ENCODE data around the gene ZC3HAV1L.

ZC3HAV1L gene

DNA sequence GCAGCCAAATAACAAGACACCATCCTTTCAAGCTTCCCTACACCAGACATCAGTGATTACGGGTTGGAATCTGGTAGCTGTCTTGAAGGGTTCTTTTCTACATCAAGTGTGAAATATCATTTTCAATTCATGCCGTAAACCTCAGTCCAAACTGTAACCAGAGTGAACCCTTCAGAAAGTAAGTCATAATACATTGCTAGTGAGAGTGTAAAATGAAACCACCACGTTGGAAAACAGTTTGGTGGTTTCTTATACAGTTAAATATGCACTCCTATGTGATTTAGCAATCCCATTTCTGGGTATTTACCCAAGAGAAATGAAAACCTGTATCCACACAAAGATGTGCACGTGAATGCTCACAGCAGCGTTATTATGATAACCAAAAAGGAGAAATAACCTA, 25.6 kb upstream of the ZC3HAV1L start:
- TF ChIP-seq EGR1 (IDR thresholded peaks at IDR 0.05): no peak
- TF ChIP-seq, protein P1, sequence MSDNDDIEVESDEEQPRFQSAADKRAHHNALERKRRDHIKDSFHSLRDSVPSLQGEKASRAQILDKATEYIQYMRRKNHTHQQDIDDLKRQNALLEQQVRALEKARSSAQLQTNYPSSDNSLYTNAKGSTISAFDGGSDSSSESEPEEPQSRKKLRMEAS (IDR thresholded peaks at IDR 0.05): no peak
- TF ChIP-seq, protein P2, sequence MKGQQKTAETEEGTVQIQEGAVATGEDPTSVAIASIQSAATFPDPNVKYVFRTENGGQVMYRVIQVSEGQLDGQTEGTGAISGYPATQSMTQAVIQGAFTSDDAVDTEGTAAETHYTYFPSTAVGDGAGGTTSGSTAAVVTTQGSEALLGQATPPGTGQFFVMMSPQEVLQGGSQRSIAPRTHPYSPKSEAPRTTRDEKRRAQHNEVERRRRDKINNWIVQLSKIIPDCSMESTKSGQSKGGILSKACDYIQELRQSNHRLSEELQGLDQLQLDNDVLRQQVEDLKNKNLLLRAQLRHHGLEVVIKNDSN (IDR thresholded peaks at IDR 0.05): no peak
- no peak for TF ChIP-seq FOXM1 (IDR thresholded peaks at IDR 0.05; ENCODE audit: borderline replicate concordance, low read depth)
- no peak for TF ChIP-seq TEAD4 (IDR thresholded peaks at IDR 0.05)
- TF ChIP-seq TAF1 (IDR thresholded peaks at IDR 0.05; ENCODE audit: low read depth): no peak
- TF ChIP-seq CEBPB (IDR thresholded peaks at IDR 0.05): no peak
- TF ChIP-seq CREB1 (IDR thresholded peaks at IDR 0.05; ENCODE audit: low read depth): no peak
- no peak for TF ChIP-seq NFIC (IDR thresholded peaks at IDR 0.05)
- TF ChIP-seq, protein P3, sequence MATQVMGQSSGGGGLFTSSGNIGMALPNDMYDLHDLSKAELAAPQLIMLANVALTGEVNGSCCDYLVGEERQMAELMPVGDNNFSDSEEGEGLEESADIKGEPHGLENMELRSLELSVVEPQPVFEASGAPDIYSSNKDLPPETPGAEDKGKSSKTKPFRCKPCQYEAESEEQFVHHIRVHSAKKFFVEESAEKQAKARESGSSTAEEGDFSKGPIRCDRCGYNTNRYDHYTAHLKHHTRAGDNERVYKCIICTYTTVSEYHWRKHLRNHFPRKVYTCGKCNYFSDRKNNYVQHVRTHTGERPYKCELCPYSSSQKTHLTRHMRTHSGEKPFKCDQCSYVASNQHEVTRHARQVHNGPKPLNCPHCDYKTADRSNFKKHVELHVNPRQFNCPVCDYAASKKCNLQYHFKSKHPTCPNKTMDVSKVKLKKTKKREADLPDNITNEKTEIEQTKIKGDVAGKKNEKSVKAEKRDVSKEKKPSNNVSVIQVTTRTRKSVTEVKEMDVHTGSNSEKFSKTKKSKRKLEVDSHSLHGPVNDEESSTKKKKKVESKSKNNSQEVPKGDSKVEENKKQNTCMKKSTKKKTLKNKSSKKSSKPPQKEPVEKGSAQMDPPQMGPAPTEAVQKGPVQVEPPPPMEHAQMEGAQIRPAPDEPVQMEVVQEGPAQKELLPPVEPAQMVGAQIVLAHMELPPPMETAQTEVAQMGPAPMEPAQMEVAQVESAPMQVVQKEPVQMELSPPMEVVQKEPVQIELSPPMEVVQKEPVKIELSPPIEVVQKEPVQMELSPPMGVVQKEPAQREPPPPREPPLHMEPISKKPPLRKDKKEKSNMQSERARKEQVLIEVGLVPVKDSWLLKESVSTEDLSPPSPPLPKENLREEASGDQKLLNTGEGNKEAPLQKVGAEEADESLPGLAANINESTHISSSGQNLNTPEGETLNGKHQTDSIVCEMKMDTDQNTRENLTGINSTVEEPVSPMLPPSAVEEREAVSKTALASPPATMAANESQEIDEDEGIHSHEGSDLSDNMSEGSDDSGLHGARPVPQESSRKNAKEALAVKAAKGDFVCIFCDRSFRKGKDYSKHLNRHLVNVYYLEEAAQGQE (IDR thresholded peaks at IDR 0.05; ENCODE audit: low read depth): no peak
- no peak for TF ChIP-seq YY1 (IDR thresholded peaks at IDR 0.05; ENCODE audit: low read depth)

DNA sequence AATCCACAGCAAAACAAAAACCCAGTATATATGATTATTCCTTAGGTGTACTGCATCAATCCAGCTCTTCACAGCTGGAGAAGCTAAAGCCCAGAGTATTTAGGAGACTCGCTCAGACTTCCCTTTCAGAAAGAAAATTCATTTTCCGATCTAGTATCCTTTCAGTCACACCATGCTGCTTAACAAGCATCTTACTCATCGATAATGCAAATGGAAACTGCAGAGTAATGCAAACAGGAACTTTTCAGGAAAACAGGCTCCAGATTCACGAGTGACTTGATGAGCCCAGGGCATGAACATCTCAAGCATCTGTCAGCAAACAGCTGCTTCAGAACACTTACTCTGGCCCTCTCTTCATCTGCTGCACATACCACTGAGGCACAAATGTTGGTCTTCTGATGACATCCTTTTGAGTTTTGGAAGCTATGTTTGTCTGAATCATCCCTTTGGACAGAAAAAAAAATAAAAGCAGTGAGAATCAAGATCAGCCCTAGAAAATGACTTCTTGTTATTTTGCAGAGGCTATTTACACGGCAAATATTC, 24.9 kb upstream of the ZC3HAV1L start:
- TF ChIP-seq EP300 (IDR thresholded peaks at IDR 0.05; ENCODE audit: borderline replicate concordance): no peak
- TF ChIP-seq RAD21 (IDR thresholded peaks at IDR 0.05; ENCODE audit: low read depth): no peak
- no peak for TF ChIP-seq CREB1 (IDR thresholded peaks at IDR 0.05; ENCODE audit: low read depth)
- TF ChIP-seq YY1 (IDR thresholded peaks at IDR 0.05; ENCODE audit: low read depth): no peak
- no peak for TF ChIP-seq TCF12 (IDR thresholded peaks at IDR 0.05; ENCODE audit: low read depth)
- TF ChIP-seq TEAD4 (IDR thresholded peaks at IDR 0.05): no peak
- TF ChIP-seq NFIC (IDR thresholded peaks at IDR 0.05): no peak
- no peak for TF ChIP-seq TAF1 (IDR thresholded peaks at IDR 0.05; ENCODE audit: low read depth)
- no peak for TF ChIP-seq EGR1 (IDR thresholded peaks at IDR 0.05)
- no peak for TF ChIP-seq ZBTB7A (IDR thresholded peaks at IDR 0.05; ENCODE audit: low read depth)
- TF ChIP-seq, protein P1 (IDR thresholded peaks at IDR 0.05): no peak
- TF ChIP-seq, protein P2 (IDR thresholded peaks at IDR 0.05): no peak
- TF ChIP-seq, protein P3 (IDR thresholded peaks at IDR 0.05; ENCODE audit: low read depth): no peak
- TF ChIP-seq FOXM1 (IDR thresholded peaks at IDR 0.05; ENCODE audit: borderline replicate concordance, low read depth): no peak
- no peak for TF ChIP-seq CEBPB (IDR thresholded peaks at IDR 0.05)

DNA sequence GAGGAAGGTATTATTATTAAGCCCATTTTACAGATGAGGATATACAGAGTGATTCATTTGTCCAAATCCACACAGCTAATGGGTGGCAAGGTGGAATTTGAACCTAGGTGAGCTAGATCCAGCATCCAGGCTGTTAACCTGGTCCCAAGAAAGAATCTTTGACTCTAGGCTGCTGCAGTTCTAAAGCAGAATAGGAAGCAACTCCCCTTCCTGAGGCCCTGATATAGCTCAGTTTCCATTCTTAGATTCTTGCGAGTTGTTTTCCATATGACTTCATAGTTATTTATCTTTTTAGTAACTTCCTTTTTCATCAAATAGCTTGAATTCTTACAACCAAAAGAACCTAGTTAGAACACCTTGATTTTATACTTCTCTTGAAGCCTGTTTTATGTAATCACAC, 24.1 kb upstream of the ZC3HAV1L start:
- TF ChIP-seq ZBTB7A (IDR thresholded peaks at IDR 0.05; ENCODE audit: low read depth) (no peak), EGR1 (IDR thresholded peaks at IDR 0.05) (no peak), RAD21 (IDR thresholded peaks at IDR 0.05; ENCODE audit: low read depth) (no peak), NFIC (IDR thresholded peaks at IDR 0.05) (no peak)
- TF ChIP-seq, protein P2 (IDR thresholded peaks at IDR 0.05): no peak

DNA sequence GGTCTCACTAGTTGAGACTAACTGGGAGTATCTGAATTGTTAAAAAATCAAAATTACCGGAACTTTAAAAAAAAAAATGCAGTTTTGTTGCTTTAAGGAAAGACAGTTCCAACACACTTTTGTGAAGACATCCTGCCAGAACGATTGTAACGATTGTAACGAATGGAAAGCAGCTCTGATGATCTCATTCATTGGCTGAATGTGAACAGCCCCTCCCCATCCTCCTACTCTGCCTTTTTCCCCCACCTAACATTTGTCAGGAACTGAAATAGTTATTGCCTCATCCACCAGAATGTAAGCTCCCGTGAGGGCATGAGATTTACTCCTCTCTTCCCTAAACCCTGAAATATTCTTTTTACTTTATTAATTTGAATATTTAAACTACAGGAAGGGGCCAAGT, 23.1 kb upstream of the ZC3HAV1L start:
- TF ChIP-seq CREB1 (IDR thresholded peaks at IDR 0.05; ENCODE audit: low read depth): no peak
- no peak for TF ChIP-seq EP300 (IDR thresholded peaks at IDR 0.05; ENCODE audit: borderline replicate concordance)
- no peak for TF ChIP-seq TAF1 (IDR thresholded peaks at IDR 0.05; ENCODE audit: low read depth)
- no peak for TF ChIP-seq NFIC (IDR thresholded peaks at IDR 0.05)
- TF ChIP-seq, protein P1 (IDR thresholded peaks at IDR 0.05): no peak
- TF ChIP-seq, protein P3 (IDR thresholded peaks at IDR 0.05; ENCODE audit: low read depth): no peak
- TF ChIP-seq CEBPB (IDR thresholded peaks at IDR 0.05): no peak

All from Ishikawa (cell line).